ENCODE results near the gene BORCS6. TPM values are rescaled to one million over a fixed set of nuclear protein-coding genes. Genes with fewer than 3 reads are reported as not detected.
A peak's percentile ranks its signal among the peaks of the same experiment; 100 is the strongest.

BORCS6 gene
- total and polyA plus RNA-seq, 2 of the 13 experiments (the other 11 are each of a cell fraction or from before 2014, with no cell fraction given): 2.0 to 5.1 TPM

GRCh38 chr17:8209907-8210760 lies 20.2 kb upstream of the BORCS6 start, which contains the start of gene AURKB (continued):
- TF ChIP-seq USF2 (IDR thresholded peaks at IDR 0.05; ENCODE audit: low read depth, low read length) (no peak), USF2 (CRISPR knock-in tag; IDR thresholded peaks at IDR 0.05; ENCODE audit: borderline replicate concordance) (0 out of 2 replicates have a peak, but pooled peaks have one; percentile 21), NR2F6 (IDR thresholded peaks at IDR 0.05) (no peak; the same call in 1 of the 2 replicates), NR2F6 (CRISPR knock-in tag; IDR thresholded peaks at IDR 0.05) (no peak), ZNF709 (CRISPR knock-in tag; IDR thresholded peaks at IDR 0.05) (no peak; the same call in 1 of the 2 replicates), ZNF205 (CRISPR knock-in tag; IDR thresholded peaks at IDR 0.05) (no peak), ZGPAT (CRISPR knock-in tag; IDR thresholded peaks at IDR 0.05) (no peak), MYNN (CRISPR knock-in tag; IDR thresholded peaks at IDR 0.05; ENCODE audit: low read depth) (no peak), EEA1 (CRISPR knock-in tag; IDR thresholded peaks at IDR 0.05; ENCODE audit: borderline replicate concordance) (no peak; the same call in 1 of the 2 replicates), PITX1 (CRISPR knock-in tag; IDR thresholded peaks at IDR 0.05) (no peak), HES4 (CRISPR knock-in tag; IDR thresholded peaks at IDR 0.05; ENCODE audit: borderline replicate concordance) (no peak), BCL6 (CRISPR knock-in tag; IDR thresholded peaks at IDR 0.05) (no peak), ARHGAP35 (CRISPR knock-in tag; IDR thresholded peaks at IDR 0.05; ENCODE audit: borderline replicate concordance) (no peak; the same call in 1 of the 2 replicates), ZNF350 (CRISPR knock-in tag; IDR thresholded peaks at IDR 0.05; ENCODE audit: borderline replicate concordance, low read depth) (no peak), SCMH1 (CRISPR knock-in tag; IDR thresholded peaks at IDR 0.05; ENCODE audit: borderline replicate concordance) (no peak), NFYB (CRISPR knock-in tag; IDR thresholded peaks at IDR 0.05) (peak; percentile 92), TFAP4 (IDR thresholded peaks at IDR 0.05; ENCODE audit: borderline replicate concordance, low read depth) (peak; percentile 62; the same call in 1 of the 2 replicates), ZFP62 (CRISPR knock-in tag; IDR thresholded peaks at IDR 0.05) (no peak), SAP130 (CRISPR knock-in tag; IDR thresholded peaks at IDR 0.05; ENCODE audit: low read depth) (peak; percentile 100), CBX1 (IDR thresholded peaks at IDR 0.05; ENCODE audit: low read depth) (no peak), CC2D1A (CRISPR knock-in tag; IDR thresholded peaks at IDR 0.05) (no peak; the same call in 1 of the 2 replicates), PRDM4 (CRISPR knock-in tag; IDR thresholded peaks at IDR 0.05; ENCODE audit: borderline replicate concordance) (no peak), ZNF672 (CRISPR knock-in tag; IDR thresholded peaks at IDR 0.05) (no peak), ZNF354B (CRISPR knock-in tag; IDR thresholded peaks at IDR 0.05) (peak; percentile 16; the same call in 1 of the 2 replicates)

Measured in HepG2 (cell line).